H1 (cell line): ENCODE measurements around the gene PSMG2. TPM values are rescaled to one million over a fixed set of nuclear protein-coding genes. Genes with fewer than 3 reads are reported as not detected.

Experiments used
- CTCF ChIA-PET: fragments of 300-600 bp; sonication (Branson Sonifier 250); formaldehyde crosslinking; loops from one replicate; lab custom pipeline; 2021; ENCODE audit not compliant: partially characterized antibody; lab: Charles Lee
- POLR2A ChIA-PET: fragments of 300-600 bp; sonication (Branson Sonifier 250); formaldehyde crosslinking; loops from one replicate; lab custom pipeline; 2021; ENCODE audit warnings: inconsistent platforms; ENCODE audit not compliant: partially characterized antibody; lab: Charles Lee
- DNase-seq, 2 experiments: peaks; one replicate each; pipeline versions ENCODE4 v3.0.0 to v3.0.0-alpha.2; 2010 to 2022; ENCODE audit warnings: low spot score in 2 of 2, low read depth in 1 of 2, mixed read lengths in 1 of 2
- FAIRE-seq: peaks from 2 replicates; lab custom pipeline; 2011; peaks lifted over from hg19 to GRCh38; lab: Jason Lieb, UNC
- H2AFZ ChIP-seq: 2 replicates; pipeline ENCODE4 v1.8.1; 2012; ENCODE audit warnings: low read length, inconsistent platforms
- H2AK5ac ChIP-seq: 2 replicates; pipeline ENCODE4 v1.6.1; 2013; ENCODE audit warnings: low read depth, low read length
- H2BK120ac ChIP-seq: replicated peaks from 2 replicates; pipeline ENCODE3; 2013; ENCODE audit warnings: low read depth, low read length, inconsistent platforms
- H2BK12ac ChIP-seq: 2 replicates; pipeline ENCODE4 v1.6.1; 2013; ENCODE audit warnings: low read depth, low read length
- H2BK15ac ChIP-seq: 2 replicates; pipeline ENCODE4 v1.6.1; 2013; ENCODE audit warnings: low read length
- H2BK20ac ChIP-seq: 2 replicates; pipeline ENCODE4 v1.6.1; 2013; ENCODE audit warnings: low read length
- H2BK5ac ChIP-seq: 2 replicates; pipeline ENCODE4 v1.6.1; 2013; ENCODE audit warnings: low read depth, low read length
- H3K14ac ChIP-seq: 2 replicates; pipeline ENCODE4 v1.6.1; 2013; ENCODE audit warnings: inconsistent platforms; ENCODE audit not compliant: insufficient read length
- H3K18ac ChIP-seq: 2 replicates; pipeline ENCODE4 v1.6.1; 2013; ENCODE audit warnings: low read length; ENCODE audit errors: extremely low read depth
- H3K23ac ChIP-seq: 2 replicates; pipeline ENCODE4 v1.6.1; 2013; ENCODE audit warnings: inconsistent platforms; ENCODE audit not compliant: insufficient read length
- H3K23me2 ChIP-seq: 2 replicates; pipeline ENCODE4 v1.6.1; 2013; ENCODE audit warnings: low read depth, low read length
- H3K27ac ChIP-seq: 2 replicates; pipeline ENCODE4 v1.6.1; 2011; ENCODE audit warnings: low read depth, low read length, inconsistent platforms
- H3K27me3 ChIP-seq, 4 experiments: replicated peaks in 1 of 4; 1 replicate in 1 of 4; 2 replicates in 3 of 4; pipeline versions ENCODE4 v1.6.1 to v1.8.1; 2011 to 2013; ENCODE audit warnings: low read length in 3 of 4, mild to moderate bottlenecking in 3 of 4, inconsistent platforms in 2 of 4, mixed read lengths in 2 of 4, moderate library complexity in 1 of 4; ENCODE audit not compliant: control insufficient read depth in 3 of 4, insufficient read depth in 3 of 4; ENCODE audit errors: extremely low read depth in 1 of 4
- H3K36me3 ChIP-seq, 4 experiments: 2 replicates each; pipeline versions ENCODE4 v1.6.1 to v1.8.1; 2011 to 2013; ENCODE audit warnings: mild to moderate bottlenecking in 4 of 4, low read length in 3 of 4, moderate library complexity in 2 of 4, control low read depth in 1 of 4, inconsistent platforms in 1 of 4; ENCODE audit not compliant: insufficient read depth in 4 of 4, control insufficient read depth in 2 of 4
- H3K4ac ChIP-seq: replicated peaks from 2 replicates; pipeline ENCODE3; 2013; ENCODE audit warnings: low read length, low read depth, mixed read lengths, inconsistent platforms; ENCODE audit not compliant: insufficient read length
- H3K4me1 ChIP-seq, 4 experiments: replicated peaks in 1 of 4; 1 replicate in 1 of 4; 2 replicates in 3 of 4; pipeline versions ENCODE4 v1.6.1 to v1.8.1; 2011 to 2013; ENCODE audit warnings: low read length in 3 of 4, inconsistent platforms in 2 of 4, mixed read lengths in 1 of 4; ENCODE audit not compliant: insufficient read depth in 4 of 4, control insufficient read depth in 3 of 4
- H3K4me2 ChIP-seq, 2 experiments: 2 replicates each; pipeline versions ENCODE4 v1.6.1 to v1.8.1; 2011 to 2013; ENCODE audit warnings: low read depth in 2 of 2, low read length in 2 of 2, control low read depth in 1 of 2, inconsistent platforms in 1 of 2, mild to moderate bottlenecking in 1 of 2; ENCODE audit not compliant: insufficient read depth in 1 of 2
- H3K4me3 ChIP-seq, 4 experiments: fragments of 200-600, 300-600 bp in 1 of 4; sonication (generic), shearing (Covaris generic), sonication (Bioruptor Twin) in 1 of 4; 2 replicates each; pipeline versions ENCODE4 v1.5.1 to v1.8.1; 2011 to 2016; ENCODE audit warnings: low read length in 4 of 4, low read depth in 3 of 4, control low read depth in 2 of 4, inconsistent platforms in 2 of 4, mild to moderate bottlenecking in 2 of 4, mixed read lengths in 1 of 4, moderate library complexity in 1 of 4; ENCODE audit not compliant: insufficient read depth in 2 of 4; ENCODE audit errors: extremely low read depth in 1 of 4
- H3K56ac ChIP-seq: replicated peaks from 2 replicates; pipeline ENCODE3; 2013; ENCODE audit warnings: low read depth, mild to moderate bottlenecking, mixed read lengths, low read length, inconsistent platforms; ENCODE audit not compliant: insufficient read length
- H3K79me1 ChIP-seq: 2 replicates; pipeline ENCODE4 v1.6.1; 2013; ENCODE audit warnings: low read depth, low read length, control low read depth
- H3K79me2 ChIP-seq, 2 experiments: 2 replicates each; pipeline versions ENCODE4 v1.6.1 to v1.8.1; 2012 to 2013; ENCODE audit warnings: low read length in 2 of 2, mild to moderate bottlenecking in 2 of 2, inconsistent platforms in 1 of 2; ENCODE audit not compliant: insufficient read depth in 2 of 2, control insufficient read depth in 1 of 2
- H3K9ac ChIP-seq, 4 experiments: replicated peaks in 1 of 4; 1 replicate in 1 of 4; 2 replicates in 3 of 4; pipeline versions ENCODE4 v1.6.1 to v1.8.1; 2011 to 2013; ENCODE audit warnings: low read depth in 3 of 4, low read length in 3 of 4, control low read depth in 2 of 4, mild to moderate bottlenecking in 2 of 4, moderate library complexity in 2 of 4, inconsistent platforms in 1 of 4; ENCODE audit errors: extremely low read depth in 1 of 4
- H3K9me3 ChIP-seq, 2 experiments: 2 replicates each; pipeline versions ENCODE4 v1.6.1 to v1.8.1; 2012 to 2013; ENCODE audit warnings: mild to moderate bottlenecking in 2 of 2, moderate library complexity in 2 of 2, control low read depth in 1 of 2, inconsistent platforms in 1 of 2, low read depth in 1 of 2, low read length in 1 of 2, mixed read lengths in 1 of 2; ENCODE audit not compliant: insufficient read depth in 2 of 2
- H4K20me1 ChIP-seq, 2 experiments: replicated peaks in 1 of 2; 2 replicates each; pipeline versions ENCODE3 to v1.8.1; 2011 to 2013; ENCODE audit warnings: inconsistent platforms in 2 of 2, low read length in 2 of 2, mild to moderate bottlenecking in 1 of 2; ENCODE audit not compliant: insufficient read depth in 2 of 2, control insufficient read depth in 1 of 2
- H4K5ac ChIP-seq: 2 replicates; pipeline ENCODE4 v1.6.1; 2013; ENCODE audit warnings: low read length, low read depth, mixed read lengths, inconsistent platforms; ENCODE audit not compliant: insufficient read length
- H4K8ac ChIP-seq: 2 replicates; pipeline ENCODE4 v1.8.0; 2013; ENCODE audit warnings: mild to moderate bottlenecking, moderate library complexity, low read length, inconsistent platforms; ENCODE audit not compliant: insufficient read depth; ENCODE audit errors: extremely low read depth
- H4K91ac ChIP-seq: replicated peaks from 2 replicates; pipeline ENCODE3; 2013; ENCODE audit warnings: low read length, mixed read lengths, inconsistent platforms; ENCODE audit not compliant: insufficient read length
- BCL11A ChIP-seq, 2 experiments: IDR thresholded peaks; one replicate each; pipeline ENCODE4 v1.6.1; 2011; ENCODE audit warnings: low read depth in 2 of 2, low read length in 2 of 2, mild to moderate bottlenecking in 2 of 2
- CBX5 ChIP-seq: fragments of 300-800, 300-1000 bp; sonication (generic); IDR thresholded peaks from 2 replicates; pipeline ENCODE4 v1.7.1; 2016; ENCODE audit warnings: antibody characterized with exemption, low read length, low read depth
- CHD2 ChIP-seq: IDR thresholded peaks from 2 replicates; pipeline ENCODE4 v1.6.1; 2012; ENCODE audit warnings: low read length, improper control_type of control experiment
- CREB1 ChIP-seq: IDR thresholded peaks from 2 replicates; pipeline ENCODE4 v1.6.1; 2012; ENCODE audit warnings: inconsistent platforms
- KDM1A ChIP-seq: fragments of 200-600, 300-600 bp; sonication (generic); IDR thresholded peaks from 2 replicates; pipeline ENCODE4 v1.7.1; 2016; ENCODE audit warnings: mild to moderate bottlenecking, low read length, borderline replicate concordance
- RNF2 ChIP-seq: fragments of 200-900, 300-1000 bp; sonication (generic); IDR thresholded peaks from 2 replicates; pipeline ENCODE4 v1.7.1; 2016; ENCODE audit warnings: borderline replicate concordance, low read depth, mild to moderate bottlenecking, antibody characterized with exemption, low read length; ENCODE audit not compliant: poor library complexity, severe bottlenecking; ENCODE audit errors: missing control alignments
- RXRA ChIP-seq: IDR thresholded peaks from 2 replicates; pipeline ENCODE4 v1.6.1; 2011; ENCODE audit warnings: low read depth, mild to moderate bottlenecking, low read length, moderate library complexity; ENCODE audit not compliant: insufficient read depth
- TAF7 ChIP-seq: optimal IDR thresholded peaks from 2 replicates; pipeline ENCODE3; 2011; ENCODE audit warnings: low read depth, mild to moderate bottlenecking, inconsistent platforms, low read length, moderate library complexity, borderline replicate concordance
- TEAD4 ChIP-seq: IDR thresholded peaks from 2 replicates; pipeline ENCODE4 v1.6.1; 2012; ENCODE audit warnings: low read depth, low read length, inconsistent platforms, mixed read lengths
- WGBS, 2 experiments: shearing (Covaris generic) in 1 of 2; methylation state at CpG; one replicate each; pipeline versions ENCODE4 v1.1.6 to v1.1.7; 2013 to 2015; ENCODE audit warnings: low lambda C conversion rate in 2 of 2, mixed read lengths in 2 of 2, inconsistent platforms in 1 of 2, low coverage in 1 of 2, missing lambda C conversion rate in 1 of 2; ENCODE audit not compliant: insufficient replicate concordance in 2 of 2, insufficient coverage in 1 of 2, insufficient read length in 1 of 2; ENCODE audit errors: extremely low coverage in 1 of 2, missing lambda C conversion rate in 1 of 2; 5-methylcytosine and 5-hydroxymethylcytosine counted together
- polyA plus RNA-seq, 7 experiments: library from polyadenylated mRNA; depleted of rRNA in 3 of 7; stranded (reverse) in 5 of 7; unstranded in 2 of 7; fragments of >200 nt in 5 of 7; fragments of 200-250 nt in 2 of 7; gene quantifications; 1 replicate in 5 of 7; 2 replicates in 1 of 7; 4 replicates in 1 of 7; pipeline versions ENCODE4 v1.2.1 to v1.2.3, GENCODE V29; 2011 to 2013; ENCODE audit warnings: missing spikeins in 2 of 7, mixed read lengths in 2 of 7
- total RNA-seq: library from RNA; stranded (reverse); fragmentation: NEBNext Ultra II Directional; extraction: Animal tissue kit (Norgen Biotek cat#: 25700); gene quantifications from 2 replicates; pipeline ENCODE4 v1.2.1, GENCODE V29; 2021
- TF ChIP-seq, protein P1 (sequence below): IDR thresholded peaks from 2 replicates; pipeline ENCODE4 v1.6.1; 2012; ENCODE audit warnings: low read length, inconsistent platforms
- TF ChIP-seq, protein P2 (sequence below): IDR thresholded peaks from 2 replicates; pipeline ENCODE4 v1.6.1; 2012; ENCODE audit warnings: inconsistent platforms

PSMG2 gene
- total and polyA plus RNA-seq, 2 of the 8 experiments (the other 6 are each of a cell fraction or from before 2014, with no cell fraction given) = 52.9 to 79.3 TPM

DNA sequence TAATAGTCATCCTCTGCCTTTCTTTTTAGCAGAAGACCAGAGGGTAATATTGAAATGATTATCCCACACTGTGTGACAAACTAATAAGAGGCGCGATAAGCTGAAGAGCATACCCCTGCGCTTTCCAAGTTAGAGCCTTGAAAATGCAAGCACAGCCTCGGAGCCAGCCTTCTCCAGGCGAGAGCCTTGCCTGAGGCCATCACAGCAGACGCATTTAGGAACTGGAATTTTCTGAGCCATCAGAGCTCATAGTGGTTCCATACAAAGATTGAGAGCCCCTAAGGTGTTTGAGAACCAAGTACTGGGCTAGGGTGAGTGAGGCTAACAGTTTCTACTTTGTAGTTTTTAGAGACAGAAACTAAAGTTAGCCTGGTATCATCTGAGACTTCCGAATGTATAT lies 19.9 kb downstream of the PSMG2 start:
- H3K23me2 ChIP-seq = no peaks in the 10 kb centered on the region
- no peaks in the 10 kb centered on the region for H3K79me1 ChIP-seq
- no peak overlapping the region for H4K5ac ChIP-seq
- no peak overlapping the region for H2BK5ac ChIP-seq
- H2BK12ac ChIP-seq = no peak overlapping the region
- H2BK15ac ChIP-seq = no peak overlapping the region
- no peak overlapping the region for H3K27ac ChIP-seq
- no peaks in the 10 kb centered on the region for H3K79me2 ChIP-seq
- H3K4me3 ChIP-seq = no peak overlapping the region
- peaks cover 13 to 52% (median 25%) of the 10 kb centered on the region in 4 experiments; a peak in 7 of 8 replicates for H3K36me3 ChIP-seq
- no peak overlapping the region for H4K91ac ChIP-seq
- DNase-seq (no peak), FAIRE-seq (no peak)
- peaks cover 0 to 1% of the 10 kb centered on the region in 2 experiments for H4K20me1 ChIP-seq
- ChIA-PET POLR2A (interaction anchor here (0.6 to 1.5 kb wide), 3 partner anchors 18 to 204 kb away, joined by 3 to 5 read pairs (median 3); partner anchors contain the start of genes CEP76 and PSMG2), CTCF (interaction anchor here (0.8 to 15.6 kb wide), 6 partner anchors 9 to 330 kb away, joined by 3 to 125 read pairs (median 3); no protein-coding TSS in a partner anchor)
- no peak overlapping the region for H4K8ac ChIP-seq
- no peak overlapping the region for H3K23ac ChIP-seq
- H2AFZ ChIP-seq = no peak overlapping the region
- H3K9ac ChIP-seq = no peak overlapping the region
- 82% methylated on average over 7 of the region's 7 CpGs; no CpG with 5 or more reads in 1 of the 2 experiments for WGBS, 2 experiments
- no peak overlapping the region for H2BK20ac ChIP-seq
- H3K9me3 ChIP-seq = no peaks in the 10 kb centered on the region
- no peaks in the 10 kb centered on the region for H3K27me3 ChIP-seq
- H3K18ac ChIP-seq = no peak overlapping the region
- no peak overlapping the region for H3K4ac ChIP-seq
- H2AK5ac ChIP-seq = no peak overlapping the region
- no peak overlapping the region for H2BK120ac ChIP-seq
- no peak overlapping the region for H3K14ac ChIP-seq
- H3K56ac ChIP-seq = no peak overlapping the region
- no peaks in the 10 kb centered on the region for H3K4me1 ChIP-seq
- no peak overlapping the region for H3K4me2 ChIP-seq
- TF ChIP-seq KDM1A (no peak), RXRA (no peak), CBX5 (no peak), TAF7 (no peak), RNF2 (no peak), CREB1 (no peak), BCL11A (IDR thresholded peaks at IDR 0.05; ENCODE audit: low read depth in 2 of 2, low read length in 2 of 2) (no peak), TEAD4 (no peak), CHD2 (no peak)
- TF ChIP-seq, protein P1, sequence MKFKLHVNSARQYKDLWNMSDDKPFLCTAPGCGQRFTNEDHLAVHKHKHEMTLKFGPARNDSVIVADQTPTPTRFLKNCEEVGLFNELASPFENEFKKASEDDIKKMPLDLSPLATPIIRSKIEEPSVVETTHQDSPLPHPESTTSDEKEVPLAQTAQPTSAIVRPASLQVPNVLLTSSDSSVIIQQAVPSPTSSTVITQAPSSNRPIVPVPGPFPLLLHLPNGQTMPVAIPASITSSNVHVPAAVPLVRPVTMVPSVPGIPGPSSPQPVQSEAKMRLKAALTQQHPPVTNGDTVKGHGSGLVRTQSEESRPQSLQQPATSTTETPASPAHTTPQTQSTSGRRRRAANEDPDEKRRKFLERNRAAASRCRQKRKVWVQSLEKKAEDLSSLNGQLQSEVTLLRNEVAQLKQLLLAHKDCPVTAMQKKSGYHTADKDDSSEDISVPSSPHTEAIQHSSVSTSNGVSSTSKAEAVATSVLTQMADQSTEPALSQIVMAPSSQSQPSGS = no peak
- TF ChIP-seq, protein P2, sequence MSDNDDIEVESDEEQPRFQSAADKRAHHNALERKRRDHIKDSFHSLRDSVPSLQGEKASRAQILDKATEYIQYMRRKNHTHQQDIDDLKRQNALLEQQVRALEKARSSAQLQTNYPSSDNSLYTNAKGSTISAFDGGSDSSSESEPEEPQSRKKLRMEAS = no peak
